GM19240 (cell line): Measurements from ENCODE around the gene ZNF286A.
"Not testable (repeated sequence)": the region's sequence is repeated elsewhere in the genome, so short reads cannot be mapped to it uniquely, and the experiment has no call there.

Experiments used
- DNase-seq: peaks from one replicate; pipeline ENCODE4 v3.0.0; 2011; ENCODE audit warnings: low spot score; ENCODE audit not compliant: insufficient read length

ZNF286A gene

DNA sequence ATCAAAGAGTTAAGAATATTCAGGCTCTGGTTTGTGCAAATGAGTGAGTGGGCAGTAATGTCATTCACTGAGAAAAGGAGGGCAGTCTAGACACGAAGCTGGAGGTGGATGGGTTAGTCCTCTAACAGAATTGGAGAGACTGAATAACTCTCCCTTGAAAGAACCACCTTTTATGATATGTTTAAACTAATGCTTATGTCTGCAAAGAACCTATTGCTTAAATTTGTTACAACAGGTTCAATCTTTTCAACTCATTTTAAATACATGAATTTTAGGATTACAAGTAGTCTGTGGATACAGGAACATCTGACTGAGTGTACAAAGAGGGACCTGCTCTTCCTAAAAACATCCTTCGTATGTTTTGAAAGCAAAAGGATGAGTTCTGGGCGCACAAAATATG, 585 bp upstream of the ZNF286A start:
- not testable (repeated sequence) for DNase-seq

DNA sequence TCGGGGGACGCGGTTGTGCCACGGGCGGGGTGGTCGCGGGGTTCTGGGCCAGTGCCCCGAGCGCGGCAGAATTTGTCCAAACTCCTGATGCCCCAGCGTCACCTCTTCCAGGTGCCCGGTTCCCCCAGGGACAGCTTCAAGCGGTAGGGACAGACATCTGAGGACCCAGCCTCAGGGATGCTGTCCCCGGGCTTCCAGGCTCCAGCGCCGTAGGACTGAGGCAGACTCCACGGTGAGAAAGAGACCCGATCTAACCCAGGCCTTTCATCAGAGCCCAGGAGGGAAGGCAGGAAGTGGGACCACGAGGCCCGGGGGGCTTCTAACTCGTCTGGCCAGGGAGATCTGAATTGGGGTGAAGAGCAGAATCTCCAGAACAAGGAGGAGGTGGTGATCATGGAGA, 385 bp downstream of the ZNF286A start:
- not testable (repeated sequence) for DNase-seq

DNA sequence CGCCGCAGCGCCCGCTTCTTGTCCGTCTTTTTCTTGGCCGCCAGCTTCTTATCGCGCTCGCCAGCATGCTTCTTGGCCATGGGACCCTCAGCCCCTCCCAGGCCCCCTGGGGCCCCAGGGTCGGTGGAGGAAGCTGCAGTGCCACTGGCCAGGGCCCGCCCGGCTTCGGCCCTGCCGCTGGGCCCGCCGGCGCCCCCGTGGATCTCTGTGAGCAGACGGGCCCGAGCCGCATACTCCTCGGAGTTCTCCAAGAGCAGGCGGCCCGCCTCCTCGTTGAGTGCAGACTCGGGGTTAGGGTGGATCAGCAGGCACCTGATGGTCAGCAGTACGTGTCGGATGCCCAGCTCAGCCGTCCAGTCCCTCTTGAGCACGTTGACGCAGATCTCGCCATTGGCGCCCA, 4.7 kb downstream of the ZNF286A start:
- not testable (repeated sequence) for DNase-seq

DNA sequence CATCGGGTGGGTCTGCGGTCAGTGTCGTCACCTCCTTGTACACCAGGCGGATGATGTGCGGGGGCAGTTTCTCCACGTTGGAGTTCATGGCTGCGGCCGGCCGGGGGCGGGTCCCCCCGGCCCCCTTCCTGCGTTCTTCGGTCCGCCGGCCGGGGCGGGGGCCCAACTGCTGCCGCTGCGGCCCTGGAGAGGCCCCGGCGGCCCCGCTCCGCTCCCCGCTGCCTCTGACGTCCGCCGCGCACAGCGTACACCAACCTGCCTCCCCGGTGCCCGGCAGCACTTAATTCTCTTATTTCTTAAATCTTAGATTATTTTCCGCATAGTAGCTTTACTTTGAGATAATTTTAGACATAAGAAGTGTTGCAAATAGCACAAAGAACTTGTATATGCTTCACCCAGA, 5.3 kb downstream of the ZNF286A start:
- DNase-seq: not testable (repeated sequence)

DNA sequence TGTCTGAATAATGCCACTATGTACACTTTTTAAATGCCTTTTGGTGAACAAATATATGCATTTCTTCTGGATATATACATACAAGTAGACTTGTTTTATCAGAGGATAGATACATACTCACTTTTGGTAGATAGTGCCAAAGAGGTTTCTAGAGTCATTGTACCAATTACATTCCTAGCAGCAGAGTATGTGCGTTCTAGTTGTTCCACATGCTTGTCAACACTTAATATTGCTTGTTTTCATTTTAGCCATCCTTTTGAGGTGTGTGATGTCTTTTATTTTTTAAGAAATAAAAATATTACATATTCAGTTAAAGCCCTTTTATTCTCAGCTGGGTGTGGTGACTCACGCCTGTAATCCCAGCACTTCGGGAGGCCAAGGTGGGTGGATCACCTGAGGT, 9.3 kb downstream of the ZNF286A start:
- not testable (repeated sequence) for DNase-seq

DNA sequence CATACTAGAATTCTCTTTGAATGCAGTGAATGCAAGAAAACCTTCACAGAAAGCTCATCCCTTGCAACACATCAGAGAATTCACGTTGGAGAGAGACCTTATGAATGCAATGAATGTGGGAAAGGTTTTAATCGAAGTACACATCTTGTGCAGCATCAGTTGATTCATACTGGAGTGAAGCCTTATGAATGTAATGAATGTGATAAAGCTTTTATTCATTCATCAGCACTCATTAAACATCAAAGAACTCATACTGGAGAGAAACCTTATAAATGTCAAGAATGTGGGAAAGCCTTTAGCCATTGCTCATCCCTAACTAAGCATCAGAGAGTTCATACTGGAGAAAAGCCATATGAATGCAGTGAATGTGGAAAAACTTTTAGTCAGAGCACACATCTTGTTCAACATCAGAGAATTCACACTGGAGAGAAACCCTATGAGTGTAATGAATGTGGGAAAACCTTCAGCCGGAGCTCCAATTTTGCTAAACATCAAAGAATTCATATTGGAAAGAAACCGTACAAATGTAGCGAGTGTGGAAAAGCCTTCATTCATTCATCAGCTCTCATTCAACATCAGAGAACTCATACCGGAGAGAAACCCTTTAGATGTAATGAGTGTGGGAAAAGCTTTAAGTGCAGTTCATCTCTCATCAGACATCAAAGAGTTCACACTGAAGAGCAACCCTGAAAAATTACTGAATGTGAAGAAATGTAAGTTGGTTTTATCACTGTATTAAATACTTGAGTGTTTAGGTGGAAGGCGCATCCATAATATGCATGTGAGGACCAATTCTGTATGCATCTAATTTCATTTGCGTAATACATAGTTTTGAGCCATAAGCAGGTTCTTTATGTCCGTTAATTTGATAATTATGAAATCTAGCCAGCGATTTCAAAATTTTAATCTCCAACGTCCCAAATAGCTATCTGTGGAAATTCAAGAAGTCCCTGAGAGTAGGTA, 17.3 kb downstream of the ZNF286A start:
- DNase-seq: not testable (repeated sequence)

DNA sequence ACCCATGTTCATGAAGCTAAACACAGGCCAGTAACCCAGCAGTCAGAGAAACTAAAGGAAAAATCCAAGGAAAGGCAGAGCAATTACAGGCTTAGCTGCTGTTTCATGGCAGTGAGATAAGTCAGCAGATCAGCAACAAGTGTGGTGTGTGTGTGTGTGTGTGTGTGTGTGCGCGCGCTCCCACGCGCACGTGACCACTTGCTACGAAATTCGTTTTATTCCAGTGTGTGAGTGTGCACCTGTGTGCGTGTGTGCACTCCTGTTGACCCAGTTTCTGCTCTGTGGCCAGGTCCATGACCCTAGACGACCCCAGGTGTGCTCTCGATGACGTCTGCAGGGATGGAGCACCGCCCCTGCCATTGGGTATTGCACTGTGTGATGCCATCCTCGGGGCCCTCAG, 31.0 kb downstream of the ZNF286A start:
- not testable (repeated sequence) for DNase-seq

DNA sequence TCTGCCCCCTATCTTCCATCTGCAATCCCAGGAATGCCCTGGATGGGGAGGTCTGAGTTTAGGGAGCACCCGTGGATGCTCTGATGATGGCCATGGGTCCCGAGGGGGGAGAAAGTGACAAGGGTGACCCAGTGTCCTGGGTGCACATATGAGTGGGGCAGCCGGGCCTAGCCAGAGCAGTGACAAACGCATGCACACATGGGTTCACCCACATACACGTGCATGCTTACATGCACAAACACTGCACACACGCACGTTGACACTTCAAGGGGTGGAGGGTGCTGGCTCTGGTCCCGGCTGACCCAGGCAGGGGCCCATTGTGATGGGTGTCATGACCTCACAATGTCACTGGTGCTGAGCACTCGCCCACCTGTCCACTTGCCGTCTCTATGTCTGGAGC, 32.3 kb downstream of the ZNF286A start, which contains the start of gene TBC1D26:
Gene TBC1D26 (plus strand): TSS at position 384 of the 400 bp plus-strand sequence. CDS start 3,066 bp downstream, outside the sequence.
- not testable (repeated sequence) for DNase-seq

DNA sequence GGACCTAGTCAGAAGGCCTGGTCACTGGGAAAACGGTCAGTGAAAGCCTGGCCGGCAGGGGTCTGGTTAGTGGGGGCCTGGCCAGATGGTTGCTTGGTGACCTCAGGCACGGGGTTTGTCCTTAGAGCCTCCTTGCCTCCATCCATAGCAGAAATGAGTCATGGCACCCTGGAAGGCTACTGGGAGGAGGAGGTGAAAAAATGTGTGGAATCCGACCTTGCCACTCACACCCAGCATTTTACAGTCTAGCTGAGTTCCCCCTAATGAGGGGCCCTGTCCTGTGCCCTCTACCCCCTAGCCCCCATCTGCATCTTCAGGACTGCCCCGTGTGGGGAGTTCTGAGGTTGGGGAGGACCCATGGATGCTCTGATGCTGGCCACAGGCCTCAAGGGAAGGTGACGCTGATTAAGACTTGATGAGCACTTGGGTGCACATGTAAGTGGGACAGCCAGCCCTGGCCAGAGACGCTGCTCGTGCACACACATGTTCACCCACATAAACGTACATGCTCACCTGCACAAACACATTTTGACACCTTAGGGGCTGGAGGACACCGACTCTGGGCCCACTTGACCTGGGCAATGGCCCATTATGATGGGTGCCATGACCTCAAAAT, 33.7 kb downstream of the ZNF286A start:
- DNase-seq: not testable (repeated sequence)

DNA sequence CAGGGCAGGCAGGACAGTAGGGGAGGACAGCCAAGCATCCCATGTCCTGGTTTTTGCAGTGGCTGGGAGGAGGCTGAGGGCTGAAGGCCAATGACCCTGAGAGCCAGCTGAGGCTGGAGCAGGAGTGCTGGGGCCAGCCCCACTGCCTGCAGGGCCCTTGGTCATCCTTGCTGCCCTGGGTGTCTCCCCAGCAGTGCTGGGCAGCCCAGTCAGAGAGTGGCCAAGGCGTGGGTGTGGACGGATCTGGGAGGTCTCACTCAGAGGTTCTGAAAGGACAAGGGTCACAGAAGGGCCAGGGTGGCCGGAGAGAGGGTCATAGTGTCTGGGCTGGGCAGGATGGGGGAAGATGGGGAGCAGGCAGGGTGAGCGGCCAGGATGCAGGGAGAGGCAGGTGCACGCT, 37.0 kb downstream of the ZNF286A start:
- not testable (repeated sequence) for DNase-seq

DNA sequence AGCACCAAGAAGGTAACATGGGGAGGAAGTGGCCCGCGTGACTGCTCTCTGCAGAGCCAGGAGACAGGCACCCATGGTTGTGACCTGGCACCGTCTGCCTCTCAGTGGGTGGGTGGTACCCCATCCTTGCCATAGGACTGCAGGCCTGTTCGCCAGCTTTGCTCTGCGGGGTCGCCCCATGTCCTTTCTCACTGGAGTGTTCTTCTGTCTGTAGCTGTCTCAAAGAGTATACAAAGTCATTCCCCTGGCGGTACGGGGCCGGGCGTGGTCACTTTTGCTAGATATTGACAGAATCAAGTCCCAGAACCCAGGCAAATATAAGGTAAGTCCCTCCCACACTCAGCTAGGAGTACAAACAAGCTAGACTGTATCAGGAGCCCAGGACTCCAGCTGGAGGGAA, 38.5 kb downstream of the ZNF286A start:
- no peak for DNase-seq

DNA sequence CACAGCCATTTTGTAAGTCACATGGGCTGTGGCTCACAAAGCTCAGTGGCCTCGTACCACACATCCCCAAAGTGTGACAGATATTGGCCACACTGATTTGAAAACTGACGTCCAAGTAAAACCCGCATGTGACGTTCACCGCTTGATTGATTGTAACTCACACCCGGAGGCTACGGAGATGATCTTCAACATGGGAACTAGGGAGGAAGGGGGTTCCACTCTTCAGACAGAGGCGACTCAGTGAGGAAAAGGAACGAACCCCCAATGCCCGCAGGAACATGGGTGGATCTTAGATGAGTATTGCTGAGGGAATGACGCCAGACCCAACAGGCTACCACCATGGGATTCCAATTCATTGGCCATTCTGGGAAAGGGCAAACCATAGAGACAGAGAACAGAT, 39.7 kb downstream of the ZNF286A start:
- not testable (repeated sequence) for DNase-seq

DNA sequence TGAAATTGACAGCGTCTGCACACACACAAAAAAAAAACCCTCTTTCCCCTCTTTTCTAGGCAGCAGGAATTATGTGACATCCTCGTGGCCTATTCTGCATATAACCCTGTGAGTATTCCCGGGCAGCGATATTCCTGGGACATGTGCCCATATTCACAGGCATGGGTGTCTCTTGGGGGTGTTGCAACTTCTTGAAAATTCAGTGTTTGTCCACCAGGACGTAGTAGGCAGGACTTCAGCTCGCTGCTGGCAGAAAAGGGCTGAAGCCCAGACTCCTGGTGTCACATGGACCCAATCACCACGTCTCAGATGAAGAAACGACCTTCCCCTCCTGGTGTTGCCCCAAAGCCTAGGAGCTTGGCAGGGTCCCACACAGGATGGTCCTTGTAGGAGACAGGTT, 40.5 kb downstream of the ZNF286A start:
- not testable (repeated sequence) for DNase-seq

DNA sequence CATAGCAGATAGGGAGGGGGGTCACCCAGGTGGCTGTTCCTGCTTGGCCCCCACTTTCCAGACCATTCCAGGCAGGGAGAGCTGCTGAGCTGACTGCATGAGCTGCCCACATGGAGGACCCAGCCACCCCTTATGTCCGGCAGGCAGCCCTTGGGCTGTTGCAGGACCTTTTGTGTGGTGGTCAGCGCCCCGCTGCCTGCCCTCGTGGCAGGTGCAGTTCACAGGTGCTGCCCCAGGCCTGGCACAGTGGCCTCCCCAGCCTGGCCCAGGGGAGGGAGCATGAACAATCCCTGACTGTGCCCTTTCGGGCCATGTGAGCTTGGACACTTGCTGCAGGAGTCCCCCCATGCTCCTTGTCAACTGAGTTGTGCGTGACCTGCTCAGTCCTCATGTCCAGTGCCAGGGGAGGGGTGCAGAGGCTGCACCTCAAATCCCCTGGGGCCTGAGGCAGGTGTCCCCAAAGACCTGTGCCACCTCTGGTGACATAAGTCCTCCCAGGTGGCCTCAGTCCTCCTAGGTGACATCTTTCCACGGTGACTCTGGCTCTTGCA, 41.1 kb downstream of the ZNF286A start:
- DNase-seq: no peak

DNA sequence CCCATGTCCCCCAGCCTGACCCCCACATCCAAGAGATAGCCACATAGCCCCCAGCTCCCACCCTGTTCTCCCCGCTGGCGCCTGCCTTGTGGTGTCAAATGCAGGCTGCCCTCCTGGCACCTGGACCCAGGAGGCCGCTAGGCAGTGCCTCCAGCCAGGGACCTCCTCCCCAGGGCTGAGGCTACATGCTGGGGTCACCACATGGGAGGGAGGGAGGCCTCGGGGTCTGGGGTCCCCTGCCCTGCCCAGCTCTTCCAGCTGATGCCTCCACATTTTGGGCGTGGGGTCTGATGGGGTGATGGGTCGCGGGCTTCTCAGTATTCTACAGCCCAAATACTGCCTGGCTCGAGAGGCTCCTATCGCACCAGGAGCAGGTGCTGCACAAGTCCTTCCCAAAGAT, 42.1 kb downstream of the ZNF286A start:
- DNase-seq: no peak

DNA sequence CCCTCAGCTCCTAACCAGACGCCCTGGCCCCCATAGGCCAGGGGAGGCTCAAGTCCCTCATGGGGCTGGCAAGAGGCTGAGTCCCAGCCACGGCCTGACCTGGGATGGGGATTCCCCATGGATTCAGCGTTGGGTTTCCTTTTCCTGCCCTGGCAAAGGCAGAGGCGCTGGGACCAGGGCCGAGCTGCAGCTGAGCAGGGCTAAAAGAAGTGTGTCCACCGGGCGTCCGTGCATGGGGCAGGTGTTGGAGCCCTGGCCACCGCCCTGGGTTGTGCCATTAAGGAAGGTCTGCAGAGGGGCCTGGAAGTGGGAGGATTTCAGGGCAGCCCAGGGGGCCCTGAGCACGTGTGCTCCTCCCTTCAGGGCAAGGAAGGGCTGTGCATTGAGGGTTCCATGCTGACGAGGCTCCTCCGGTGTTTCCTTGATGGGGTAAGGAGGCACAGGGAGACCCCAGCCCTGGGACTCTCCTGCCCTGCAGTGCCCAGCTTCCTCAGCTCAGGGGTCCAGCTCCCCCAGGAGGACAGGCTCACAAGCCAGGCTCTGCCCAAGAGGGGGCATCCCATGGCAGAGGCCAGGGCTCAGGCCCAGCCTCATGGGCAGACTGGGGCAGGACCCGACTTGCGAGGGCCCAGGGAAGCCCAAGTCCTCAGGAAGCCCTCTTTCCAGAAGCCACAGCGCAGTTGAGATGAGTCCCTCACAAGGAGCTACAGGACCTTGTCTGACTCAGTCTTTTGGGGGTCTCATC, 42.7 kb downstream of the ZNF286A start:
- no peak for DNase-seq

DNA sequence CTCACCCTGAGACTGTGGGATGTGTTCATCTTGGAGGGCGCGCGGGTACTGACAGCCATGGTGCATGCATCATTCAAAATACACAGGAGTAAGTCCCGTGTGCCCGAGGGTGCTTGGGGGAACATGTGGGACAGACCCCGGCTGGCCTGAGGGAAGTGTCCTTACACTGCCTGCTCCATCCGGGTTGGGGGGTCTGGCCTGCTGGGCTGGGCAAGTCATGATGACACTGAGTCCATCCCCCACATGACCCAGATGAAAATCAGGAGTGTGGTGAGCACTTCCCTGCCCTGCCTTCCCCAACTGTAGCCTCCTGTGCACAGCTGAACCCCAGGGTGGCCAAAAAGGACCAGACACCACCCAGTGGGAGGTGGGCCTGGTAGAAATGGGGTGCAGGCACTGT, 43.4 kb downstream of the ZNF286A start:
- no peak for DNase-seq

DNA sequence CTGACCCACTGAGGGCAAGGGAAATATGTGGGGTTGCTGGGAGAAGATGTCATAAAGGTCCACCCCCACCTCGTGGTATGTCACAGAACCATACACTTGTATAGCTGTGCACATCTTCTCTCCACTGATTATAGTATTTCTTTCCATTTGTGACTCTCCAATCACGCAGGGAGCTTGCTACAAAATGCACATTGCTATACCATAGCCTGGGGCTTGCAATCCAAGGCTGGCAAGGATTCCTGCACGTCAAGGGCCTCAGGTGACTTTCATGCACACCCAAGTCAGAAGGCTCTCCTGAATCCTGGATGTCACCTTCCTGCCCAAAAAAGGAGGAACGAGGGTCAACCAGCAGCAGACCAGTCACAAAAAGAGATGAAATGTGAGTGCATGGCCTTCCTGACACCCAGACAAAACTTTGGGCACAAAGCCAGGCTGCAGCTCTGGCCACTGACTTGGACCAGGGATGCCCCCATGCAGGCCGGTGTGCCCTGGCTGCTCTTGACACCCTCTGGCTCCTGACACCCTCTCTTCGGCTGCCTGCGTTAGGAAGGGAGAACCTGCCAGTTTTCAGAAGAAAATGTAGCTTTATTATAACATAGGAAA, 44.6 kb downstream of the ZNF286A start:
- DNase-seq: no peak

DNA sequence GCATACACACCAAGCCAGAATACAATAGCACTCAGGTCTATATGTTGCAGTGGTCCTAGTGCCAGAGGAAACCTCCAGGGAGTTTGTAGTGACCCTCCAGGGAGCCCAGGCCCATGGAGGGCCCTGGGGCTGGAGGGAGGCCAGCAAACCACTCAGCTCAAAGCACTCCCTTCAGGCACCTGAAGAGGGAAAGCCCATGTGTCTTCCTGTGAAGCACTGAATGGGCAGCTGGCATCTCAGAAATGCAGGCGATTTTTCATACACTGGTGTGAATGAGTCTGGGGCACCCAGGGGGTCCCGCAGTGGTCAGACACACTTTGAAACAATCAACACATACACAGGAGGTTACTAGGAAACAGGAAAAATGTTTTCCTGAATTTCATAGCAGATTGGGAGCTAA, 45.3 kb downstream of the ZNF286A start:
- DNase-seq: no peak

DNA sequence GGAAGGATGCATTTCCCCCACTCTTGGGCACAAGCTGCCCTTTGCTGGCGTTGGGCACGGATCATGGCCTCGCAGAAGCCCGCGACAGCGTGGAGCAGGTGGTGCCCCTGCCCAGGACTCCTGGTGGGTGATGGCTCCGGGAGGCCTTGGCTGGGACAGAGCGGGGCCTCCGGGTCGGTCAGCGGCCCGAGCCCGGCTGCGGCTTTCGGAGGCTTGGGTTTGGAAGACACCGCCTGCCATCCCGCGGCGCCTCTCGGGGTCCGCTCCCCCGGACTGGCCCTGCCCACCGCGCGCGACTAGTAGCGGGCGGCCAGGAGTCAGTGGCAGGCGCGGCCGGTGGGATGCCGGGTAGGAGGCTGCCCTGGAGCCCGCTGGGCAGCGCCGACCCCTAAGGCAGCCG, 49.9 kb downstream of the ZNF286A start:
- not testable (repeated sequence) for DNase-seq
